ENCODE results near the gene MTM1.

GRCh38 chrX:150530821-150531220 is 37.6 kb upstream of the MTM1 start:
- TF ChIP-seq CTCF (IDR thresholded peaks at IDR 0.05), result no peak
- no peak for TF ChIP-seq EZH2 (IDR thresholded peaks at IDR 0.05; ENCODE audit: borderline replicate concordance, insufficient read depth, low read depth, low read length, poor library complexity, severe bottlenecking)

Measured in B cell (primary cell).